COR-L47 (cell line): ENCODE measurements around the gene ERMARD.
A peak's percentile ranks its signal among the peaks of the same experiment; 100 is the strongest.

ENCODE experiments used
- DNase-seq: peaks from one replicate; lab custom pipeline; 2025; lab: John Stamatoyannopoulos, UW

The ERMARD gene

GRCh38 chr6:169751242-169752073, at the start of gene ERMARD, which contains the start of gene DYNLT2:
Gene ERMARD, plus strand, starts transcription at chr6:169751622. Its CDS starts 36 bp downstream, at chr6:169751658.
Gene DYNLT2, minus strand, starts transcription at chr6:169751572. Its CDS starts 114 bp downstream, at chr6:169751458.
- peak; percentile 87 for DNase-seq

DNA sequence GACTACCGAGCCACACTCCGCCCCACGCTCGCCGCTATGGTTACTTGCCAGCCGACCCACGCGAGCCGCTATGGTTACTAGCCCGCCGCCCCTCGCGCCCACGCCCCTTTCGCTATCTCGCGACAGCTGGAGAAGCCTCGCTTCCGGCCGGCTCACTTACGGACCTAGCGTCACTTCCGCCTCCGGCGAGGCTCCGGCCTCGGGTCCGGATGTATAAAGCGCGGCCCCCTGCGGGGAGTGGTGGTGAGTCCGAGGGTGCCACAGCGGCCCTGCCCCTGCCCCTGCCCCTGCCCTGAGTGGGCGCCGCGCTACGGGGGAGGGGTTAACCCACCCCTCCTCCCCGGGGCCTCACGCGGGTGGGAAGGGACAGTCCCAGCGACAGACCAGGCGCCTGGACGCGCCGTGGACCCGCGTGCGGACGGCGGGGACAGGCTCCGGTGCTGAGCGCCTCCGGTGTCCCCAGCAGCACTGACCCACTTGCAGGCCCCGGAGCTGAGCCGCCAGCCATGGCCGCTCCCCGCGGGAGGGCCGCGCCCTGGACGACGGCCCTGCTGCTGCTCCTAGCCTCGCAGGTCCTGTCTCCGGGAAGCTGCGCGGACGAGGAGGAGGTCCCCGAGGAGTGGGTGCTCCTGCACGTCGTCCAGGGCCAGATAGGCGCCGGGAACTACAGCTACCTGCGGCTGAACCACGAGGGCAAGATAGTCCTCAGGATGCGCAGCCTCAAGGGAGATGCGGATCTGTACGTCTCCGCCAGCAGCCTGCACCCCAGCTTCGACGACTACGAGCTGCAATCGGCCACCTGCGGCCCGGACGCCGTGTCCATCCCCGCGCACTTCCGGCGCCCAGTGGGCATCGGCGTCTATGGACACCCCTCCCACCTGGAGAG, 49.2 kb upstream of the ERMARD start, which contains the start of the genes C6orf120 and WDR27:
TSS of gene C6orf120 (plus strand) at position 173 of the 886 bp plus-strand sequence. CDS start at position 507, 334 bp downstream.
TSS of gene WDR27 (minus strand) at position 76 of the 886 bp plus-strand sequence. CDS start 13,024 bp downstream, outside the sequence.
- DNase-seq = peak; percentile 93

GRCh38 chr6:169702840-169703246, 48.6 kb upstream of the ERMARD start:
- DNase-seq = no peak

DNA sequence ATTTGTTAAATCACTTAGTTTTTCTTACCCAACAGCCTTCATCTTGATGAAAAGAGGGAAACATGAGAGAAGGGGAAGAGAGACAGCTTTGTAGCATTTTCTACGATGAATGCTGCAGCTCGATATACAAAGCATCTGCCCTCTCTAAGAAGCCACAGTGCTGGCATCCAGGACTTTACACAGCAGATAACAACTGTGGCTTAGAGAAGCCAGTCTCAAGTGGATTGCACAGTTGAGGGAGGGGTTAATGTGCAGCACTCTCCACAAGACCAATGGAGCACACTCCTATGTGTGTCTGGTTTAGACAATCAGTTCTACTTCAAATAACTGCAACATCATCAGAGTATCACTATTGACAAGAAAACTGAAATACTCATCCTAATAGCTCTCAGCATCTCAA, 43.6 kb upstream of the ERMARD start:
- no peak for DNase-seq

GRCh38 chr6:169709293-169709692, 42.1 kb upstream of the ERMARD start:
- no peak for DNase-seq

DNA sequence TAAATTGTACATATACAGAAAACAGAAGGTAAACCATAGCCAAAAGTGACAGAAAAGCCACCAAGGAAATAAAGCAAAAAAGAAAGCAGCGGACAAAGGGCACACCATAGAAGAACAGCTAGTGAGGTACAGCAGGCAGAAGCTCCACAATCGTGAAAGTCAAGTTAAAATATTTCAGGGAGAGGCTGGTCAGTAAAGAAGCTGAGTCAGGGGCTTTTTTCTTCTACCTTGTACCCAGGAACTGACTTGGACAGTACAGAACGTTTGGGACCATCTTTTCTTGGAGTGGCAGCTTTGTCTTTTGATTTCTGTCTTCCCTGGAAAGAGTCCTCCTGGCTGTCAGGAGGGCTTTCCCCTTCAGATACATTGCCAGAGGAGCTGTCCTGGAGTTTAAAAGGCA, 41.4 kb upstream of the ERMARD start:
- no peak for DNase-seq

DNA sequence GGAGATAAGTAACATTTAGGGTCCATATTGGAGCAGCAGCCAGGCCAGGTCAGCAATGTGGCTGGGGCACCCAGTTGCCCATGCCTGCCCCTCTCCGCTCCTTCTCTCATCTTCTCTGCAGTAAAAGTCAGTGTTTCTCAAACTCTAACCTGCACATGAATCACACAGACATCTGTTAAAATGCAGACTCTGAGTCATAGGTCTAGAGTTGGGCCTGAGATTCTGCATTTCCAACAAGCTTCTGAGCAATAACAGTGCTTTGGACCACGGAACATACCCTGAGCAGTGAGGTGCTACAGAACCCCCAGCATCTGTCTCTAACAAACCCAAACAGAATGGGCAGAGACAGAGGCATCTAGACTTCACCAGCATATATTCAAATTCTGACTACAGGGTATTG, 37.2 kb upstream of the ERMARD start:
- DNase-seq = no peak

DNA sequence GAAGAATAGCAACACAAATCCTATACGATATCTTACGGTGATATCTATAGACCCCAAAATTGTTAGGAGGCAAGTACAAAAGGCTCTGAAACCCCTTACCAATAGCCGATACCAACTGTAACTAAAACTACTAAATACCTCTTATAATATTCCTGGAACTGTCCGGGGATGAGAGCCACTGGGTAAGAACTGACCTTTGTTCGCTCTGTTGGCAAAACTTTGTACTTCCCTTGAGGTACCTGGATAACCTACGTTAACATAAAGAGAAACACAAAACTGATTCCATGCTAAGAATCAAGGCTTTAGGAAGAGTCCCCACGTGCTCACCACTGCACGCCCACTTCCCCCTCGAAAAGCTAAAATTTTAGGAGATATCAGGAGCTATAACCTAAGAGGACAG, 36.8 kb upstream of the ERMARD start:
- no peak for DNase-seq

DNA sequence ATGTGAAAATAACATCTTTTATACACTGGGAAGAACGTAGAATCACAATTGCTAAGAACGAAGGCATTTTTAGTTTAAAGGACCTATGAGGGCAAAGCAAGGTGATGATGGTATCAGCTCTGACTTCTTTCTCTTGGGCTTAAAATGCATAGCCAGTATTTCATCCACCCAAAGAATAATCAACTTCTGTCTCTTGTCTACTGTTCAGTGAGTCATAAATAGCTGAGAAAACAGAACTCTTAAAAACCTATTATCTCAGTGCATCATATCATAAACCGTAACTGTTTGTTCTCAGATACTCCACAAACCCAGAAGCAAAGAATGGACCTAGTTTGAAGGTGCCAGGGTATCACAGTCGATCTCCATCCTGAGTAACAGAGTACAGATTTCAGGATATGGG, 32.3 kb upstream of the ERMARD start:
- DNase-seq = no peak

DNA sequence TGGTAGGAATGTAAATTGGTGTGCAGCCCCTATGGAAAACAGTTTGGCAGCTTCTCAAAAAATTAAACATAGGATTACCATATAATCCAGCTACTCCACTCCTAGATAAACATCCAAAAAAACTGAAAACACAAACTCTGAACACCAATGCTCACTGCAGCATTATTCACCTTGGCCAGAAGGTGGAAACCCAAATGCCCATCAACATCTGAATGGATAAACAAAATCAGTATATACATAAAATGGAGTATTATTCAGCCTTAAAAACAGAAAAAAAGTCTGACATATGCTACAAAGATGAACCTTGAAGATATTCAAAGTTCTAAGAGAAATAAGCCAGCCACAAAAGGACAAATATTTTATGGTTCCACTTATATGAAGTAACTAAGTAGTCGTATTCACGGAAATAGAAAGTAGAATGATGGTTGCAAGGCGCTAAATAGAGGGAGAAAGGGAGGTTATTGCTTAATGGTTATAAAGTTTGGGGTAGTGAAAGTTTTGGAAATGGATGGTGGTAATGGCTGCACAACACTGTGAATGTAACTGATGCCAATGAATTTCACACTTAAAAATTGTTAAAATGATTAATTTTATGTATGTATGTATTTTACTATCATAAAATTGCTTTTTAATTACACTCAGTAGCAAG, 31.1 kb upstream of the ERMARD start:
- DNase-seq = no peak

GRCh38 chr6:169722362-169723199, 28.8 kb upstream of the ERMARD start:
- no peak for DNase-seq

GRCh38 chr6:169723200-169723909, 28.1 kb upstream of the ERMARD start:
- DNase-seq = peak; percentile 30

- no peak for DNase-seq
Observed at GRCh38 chr6:169723991-169724493, 27.4 kb upstream of the ERMARD start.

DNA sequence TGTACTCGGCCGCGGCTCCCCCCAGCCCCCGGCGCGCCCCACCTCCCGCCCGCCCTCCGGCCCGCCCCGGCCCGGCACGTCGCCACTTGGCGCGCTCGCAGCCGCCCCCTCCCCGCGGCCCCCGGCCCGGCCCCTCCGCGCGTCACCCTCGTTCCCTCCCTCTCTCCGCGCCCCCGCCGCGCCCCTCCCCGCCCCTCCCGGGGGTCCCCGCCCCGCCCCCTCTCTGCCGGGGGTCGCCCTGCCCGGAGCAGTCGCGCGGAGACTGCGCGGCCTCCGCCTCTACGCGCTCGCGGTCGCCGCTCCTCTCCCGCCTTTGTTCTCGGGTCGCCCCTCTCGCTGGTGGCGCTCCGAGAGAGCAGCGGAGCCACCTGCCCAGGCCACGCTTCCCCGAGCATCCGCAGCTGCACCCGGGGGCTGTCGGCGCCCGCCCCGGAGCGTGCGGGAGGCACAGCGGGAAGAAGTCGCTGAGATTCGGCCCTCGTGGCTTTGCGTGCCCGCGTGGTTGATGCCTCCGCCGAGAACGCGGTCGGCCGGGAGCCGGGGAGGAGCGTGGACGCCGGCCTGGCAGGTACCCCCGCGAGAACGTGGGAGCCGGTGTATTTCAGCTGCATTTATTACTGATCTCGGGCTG, 26.8 kb upstream of the ERMARD start, which contains the start of gene PHF10:
TSS of gene PHF10 (minus strand) at position 7 of the 631 bp plus-strand sequence. CDS start 569 bp downstream, outside the sequence.
- peak; percentile 57 for DNase-seq

DNA sequence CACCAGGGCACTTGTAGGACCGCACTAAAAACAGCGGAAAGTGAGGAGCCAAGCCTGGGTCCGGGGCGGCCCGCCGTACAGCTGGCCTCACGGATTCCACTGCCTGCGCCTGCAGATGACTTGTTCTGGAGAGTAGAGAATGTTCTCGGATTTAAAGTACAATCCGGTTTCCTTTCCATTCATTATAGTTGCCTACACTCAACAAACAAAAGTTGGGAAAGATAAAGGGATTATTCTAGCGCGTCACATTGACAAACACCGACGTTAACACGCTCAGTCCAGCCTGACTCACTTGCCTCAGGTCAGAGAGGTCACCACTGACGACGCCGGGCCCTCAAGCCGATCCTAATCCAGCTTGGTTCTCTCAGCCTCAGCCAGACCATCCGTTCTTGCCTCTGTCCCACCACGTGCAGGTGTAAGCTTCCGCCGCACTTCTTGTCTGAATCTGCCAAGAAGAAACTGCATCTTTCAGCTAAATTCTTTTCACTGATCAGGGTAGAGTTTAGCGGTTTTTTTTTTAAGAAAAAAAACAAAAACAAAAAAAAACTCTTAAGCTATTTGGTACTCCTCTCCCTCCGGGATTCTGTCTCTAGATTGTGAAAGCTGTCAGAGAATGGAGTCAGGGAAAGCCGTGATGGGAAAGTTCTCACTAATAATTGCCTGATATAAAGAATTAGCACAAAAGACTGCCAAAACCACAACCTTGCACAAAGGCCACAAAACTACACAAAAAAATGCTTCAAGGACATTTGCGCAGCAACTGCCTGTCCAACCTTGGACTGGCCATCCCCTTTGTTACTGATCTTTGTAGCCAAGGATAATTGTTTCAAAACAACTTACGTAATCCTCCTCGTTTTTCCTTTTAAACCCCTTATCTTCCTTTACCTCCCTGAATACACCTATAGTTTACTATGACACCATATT, 26.0 kb upstream of the ERMARD start:
- no peak for DNase-seq

DNA sequence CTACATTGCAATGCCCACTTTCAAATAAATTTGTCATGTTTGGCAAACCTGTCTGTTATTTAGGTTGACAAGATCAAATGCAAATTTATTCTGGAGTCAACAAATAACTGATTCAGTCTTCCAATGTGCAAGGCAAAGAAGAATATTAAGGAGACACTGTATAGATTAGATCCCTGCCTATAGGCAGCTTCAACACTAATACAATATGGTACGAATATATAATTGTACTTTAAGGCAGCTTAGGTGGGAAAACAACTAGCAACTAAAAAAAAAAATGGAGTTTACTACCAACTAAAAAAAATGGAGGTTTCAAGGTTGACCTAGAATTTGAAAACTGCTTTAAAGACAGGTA, 25.4 kb upstream of the ERMARD start:
- no peak for DNase-seq

- no peak for DNase-seq
Observed at GRCh38 chr6:169726963-169727362, 24.5 kb upstream of the ERMARD start.

GRCh38 chr6:169729961-169730360, 21.5 kb upstream of the ERMARD start:
- DNase-seq = no peak
